ENCODE results near the gene ZBTB24. TPM values are rescaled to one million over a fixed set of nuclear protein-coding genes. Genes with fewer than 3 reads are reported as not detected.

ZBTB24 gene
- total RNA-seq, 4 donors from 2014 or later: 3.0 to 7.8 (median 5.7) TPM

- no peaks in the 10 kb centered on the region for H3K9me3 ChIP-seq
- DNase-seq: peak; percentile 43
- no peaks in the 10 kb centered on the region for H3K27me3 ChIP-seq
- WGBS, 2 donors (ENCODE audit: low coverage in 1 of 2): 72 to 75% methylated on average over 5 to 16 of the region's 16 CpGs
- H3K4me3 ChIP-seq: no peak overlapping the region
- in situ Hi-C loops (cut with MboI; ENCODE audit: low pct_ligation_motif_present in 1 of 4, low pct_unique_long_range_greater_than_20kb in 1 of 4, low sequenced_read_pairs in 3 of 4) (loop anchor here in 2 of 4 donors (10.0 to 25.0 kb wide), 2 partner anchors 65 to 237 kb away; partner anchors contain the start of genes CD164 (in 2 of the 2), AK9 (in 1 of the 2) and FIG4 (in 1 of the 2)), intact Hi-C loops (cut with DNase I; ENCODE audit: low total_unique reads) (no loop called here)
- H3K36me3 ChIP-seq: no peaks in the 10 kb centered on the region
- H3K4me1 ChIP-seq: peaks cover 8 to 20% (median 15%) of the 10 kb centered on the region in 4 donors
- TF ChIP-seq EP300 (IDR thresholded peaks at IDR 0.05; ENCODE audit: low read depth) (no peak), CTCF (IDR thresholded peaks at IDR 0.05) (no peak), POLR2AphosphoS5 (IDR thresholded peaks at IDR 0.05) (no peak), POLR2A (IDR thresholded peaks at IDR 0.05) (no peak)
- no peak overlapping the region for H3K27ac ChIP-seq
Measured at GRCh38 chr6:109449795-109450673, 33.0 kb downstream of the ZBTB24 start.

- H3K9me3 ChIP-seq: no peaks in the 10 kb centered on the region
- no peak overlapping the region for H3K27ac ChIP-seq
- WGBS, 2 donors (ENCODE audit: low coverage in 1 of 2): 78 to 100% methylated on average over 1 to 19 of the region's 19 CpGs
- intact Hi-C loops (cut with DNase I; ENCODE audit: low total_unique reads) (no loop called here), in situ Hi-C loops (cut with MboI; ENCODE audit: low pct_ligation_motif_present in 1 of 4, low pct_unique_long_range_greater_than_20kb in 1 of 4, low sequenced_read_pairs in 3 of 4) (loop anchor here in 1 of 4 donors (25.0 kb wide), 1 partner anchor 238 kb away; the partner anchor contains the start of genes AK9 and FIG4)
- no peaks in the 10 kb centered on the region for H3K36me3 ChIP-seq
- H3K4me1 ChIP-seq: peaks cover 4 to 12% (median 8%) of the 10 kb centered on the region in 4 donors
- TF ChIP-seq EP300 (IDR thresholded peaks at IDR 0.05; ENCODE audit: low read depth) (no peak), CTCF (IDR thresholded peaks at IDR 0.05) (no peak), POLR2A (IDR thresholded peaks at IDR 0.05) (no peak), POLR2AphosphoS5 (IDR thresholded peaks at IDR 0.05) (no peak)
- no peaks in the 10 kb centered on the region for H3K27me3 ChIP-seq
- DNase-seq: no peak
- no peak overlapping the region for H3K4me3 ChIP-seq
Measured at GRCh38 chr6:109449064-109449794, 33.8 kb downstream of the ZBTB24 start.

GRCh38 chr6:109448615-109449014 is 34.4 kb downstream of the ZBTB24 start:
- H3K27me3 ChIP-seq: no peaks in the 10 kb centered on the region
- WGBS, 2 donors (ENCODE audit: low coverage in 1 of 2): 71% methylated on average over 7 of the region's 7 CpGs; no CpG with 5 or more reads in 1 of the 2 donors
- no peak overlapping the region for H3K4me3 ChIP-seq
- in situ Hi-C loops (cut with MboI; ENCODE audit: low pct_ligation_motif_present in 1 of 4, low pct_unique_long_range_greater_than_20kb in 1 of 4, low sequenced_read_pairs in 3 of 4) (loop anchor here in 1 of 4 donors (25.0 kb wide), 1 partner anchor 239 kb away; the partner anchor contains the start of genes AK9 and FIG4), intact Hi-C loops (cut with DNase I; ENCODE audit: low total_unique reads) (loop anchor here (1.0 kb wide), 1 partner anchor 31 kb away; no protein-coding TSS in a partner anchor)
- no peak overlapping the region for H3K27ac ChIP-seq
- peaks cover 0 to 7% (median 2%) of the 10 kb centered on the region in 4 donors for H3K4me1 ChIP-seq
- no peaks in the 10 kb centered on the region for H3K9me3 ChIP-seq
- no peaks in the 10 kb centered on the region for H3K36me3 ChIP-seq
- no peak for TF ChIP-seq EP300 (IDR thresholded peaks at IDR 0.05; ENCODE audit: low read depth)
- TF ChIP-seq POLR2AphosphoS5 (IDR thresholded peaks at IDR 0.05): no peak
- no peak for TF ChIP-seq POLR2A (IDR thresholded peaks at IDR 0.05)
- no peak for TF ChIP-seq CTCF (IDR thresholded peaks at IDR 0.05)
- DNase-seq: no peak

All from transverse colon (tissue), 4 donors.